Upper lobe of left lung (tissue), 6 donors: ENCODE data around the gene SND1. TPM values are rescaled to one million over a fixed set of nuclear protein-coding genes. Genes with fewer than 3 reads are reported as not detected.

Experiments used
- ATAC-seq, 2 donors: fragments of 200-7000 bp; cut with Tn5 transposase; one replicate each; pipeline ENCODE4 v1.9.1; 2022; ENCODE audit warnings: mild to moderate bottlenecking in 2 of 2, moderate library complexity in 2 of 2; ENCODE audit not compliant: low FRiP score in 2 of 2
- DNase-seq, 2 donors: peaks; one replicate each; pipeline ENCODE4 v3.0.0-alpha.2; 2019 to 2020
- H3K27ac ChIP-seq, 4 donors: fragments of 200-600 bp; sonication (generic); one replicate each; pipeline ENCODE4 v1.5.1; 2016 to 2019
- H3K27me3 ChIP-seq, 4 donors: fragments of 200-600 bp; sonication (generic); one replicate each; pipeline ENCODE4 v1.5.1; 2017 to 2019
- H3K36me3 ChIP-seq, 4 donors: fragments of 200-600 bp; sonication (generic); one replicate each; pipeline ENCODE4 v1.5.1; 2016 to 2019
- H3K4me1 ChIP-seq, 4 donors: fragments of 200-600 bp; sonication (generic); one replicate each; pipeline ENCODE4 v1.5.1; 2018 to 2019
- H3K4me3 ChIP-seq, 4 donors: fragments of 200-600 bp; sonication (generic); one replicate each; pipeline ENCODE4 v1.5.1; 2017 to 2019; ENCODE audit warnings: mild to moderate bottlenecking in 2 of 4, moderate library complexity in 1 of 4
- H3K9me3 ChIP-seq, 4 donors: fragments of 200-600 bp; sonication (generic); one replicate each; pipeline ENCODE4 v1.5.1; 2018 to 2019
- EP300 ChIP-seq, 4 donors: sonication (generic); formaldehyde crosslinking; IDR thresholded peaks; one replicate each; pipeline ENCODE4 v1.5.1; 2017; ENCODE audit warnings: antibody characterized with exemption in 4 of 4, control low read depth in 2 of 4
- POLR2A ChIP-seq, 4 donors: fragments of 450-650 bp; IDR thresholded peaks; one replicate each; pipeline ENCODE4 v1.5.1; 2016 to 2017; ENCODE audit warnings: antibody characterized with exemption in 4 of 4, mild to moderate bottlenecking in 2 of 4
- POLR2AphosphoS5 ChIP-seq, 2 donors: sonication (generic); formaldehyde crosslinking; IDR thresholded peaks; one replicate each; pipeline ENCODE4 v1.5.1; 2017; ENCODE audit warnings: antibody characterized with exemption in 2 of 2
- whole genome bisulfite sequencing, 2 donors: methylation state at CpG; one replicate each; pipeline ENCODE4 v1.1.5; 2017 to 2018; 5-methylcytosine and 5-hydroxymethylcytosine counted together
- total RNA-seq, 6 donors: library from RNA; depleted of rRNA in 4 of 6; stranded (reverse); fragments of >200 nt in 4 of 6; gene quantifications; one replicate each; pipeline versions ENCODE4 v1.1.0 to v1.2.1, GENCODE V29; 2016 to 2021
- TF ChIP-seq, protein P1 (sequence below), 6 experiments: fragments of 450-650 bp in 4 of 6; fragments of 200-600 bp in 2 of 6; sonication (generic) in 2 of 6; IDR thresholded peaks; one replicate each; pipeline ENCODE4 v1.5.1; 2016 to 2019; ENCODE audit warnings: antibody characterized with exemption in 6 of 6
- donor health status: DM: no; HTN: no; CAD: no; lungs with moderate emphysema.
- donor health status: DM: no; HTN: yes; CAD: no; lungs with severe emphysema.

The SND1 gene
- total RNA-seq, 6 donors from 2014 or later: 107 to 167 (median 121) TPM

DNA sequence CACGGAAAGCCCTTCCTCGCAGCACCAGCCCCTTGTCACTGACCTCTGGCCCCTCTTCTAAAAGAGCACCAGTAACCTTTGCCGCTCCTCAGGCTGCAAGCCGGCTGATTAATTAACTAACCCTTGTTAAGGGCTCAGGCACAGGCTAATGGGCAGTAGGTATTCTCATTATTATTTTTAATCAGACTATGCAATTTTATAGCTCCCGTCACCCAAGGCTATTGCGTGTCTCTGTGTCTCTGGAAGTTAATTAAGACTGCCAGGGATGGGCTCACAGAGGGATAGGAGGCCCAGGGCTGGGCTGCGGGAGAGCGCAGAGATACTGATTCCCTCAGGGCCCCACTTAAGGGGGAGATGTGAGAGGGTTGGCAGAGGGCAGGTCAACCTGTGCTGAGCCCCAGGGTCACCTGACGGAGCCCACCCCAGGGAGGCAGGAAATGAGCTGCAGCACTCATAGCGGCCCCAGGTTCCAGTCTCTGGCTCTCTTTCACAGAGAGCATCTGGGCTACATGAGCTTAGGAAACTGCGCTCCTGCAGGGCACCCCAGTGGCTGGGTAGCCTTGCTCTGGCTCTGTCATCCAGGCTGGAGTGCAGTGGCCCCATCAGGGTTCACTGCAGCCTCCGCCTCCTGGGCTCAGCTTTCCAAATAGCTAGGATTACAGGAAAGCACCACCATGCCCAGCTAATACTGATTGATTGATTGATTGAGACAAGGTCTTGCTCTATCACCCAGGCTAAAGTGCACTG is 471.5 kb downstream of the SND1 start:
- no peak for TF ChIP-seq POLR2AphosphoS5 (IDR thresholded peaks at IDR 0.05)
- TF ChIP-seq, protein P1, sequence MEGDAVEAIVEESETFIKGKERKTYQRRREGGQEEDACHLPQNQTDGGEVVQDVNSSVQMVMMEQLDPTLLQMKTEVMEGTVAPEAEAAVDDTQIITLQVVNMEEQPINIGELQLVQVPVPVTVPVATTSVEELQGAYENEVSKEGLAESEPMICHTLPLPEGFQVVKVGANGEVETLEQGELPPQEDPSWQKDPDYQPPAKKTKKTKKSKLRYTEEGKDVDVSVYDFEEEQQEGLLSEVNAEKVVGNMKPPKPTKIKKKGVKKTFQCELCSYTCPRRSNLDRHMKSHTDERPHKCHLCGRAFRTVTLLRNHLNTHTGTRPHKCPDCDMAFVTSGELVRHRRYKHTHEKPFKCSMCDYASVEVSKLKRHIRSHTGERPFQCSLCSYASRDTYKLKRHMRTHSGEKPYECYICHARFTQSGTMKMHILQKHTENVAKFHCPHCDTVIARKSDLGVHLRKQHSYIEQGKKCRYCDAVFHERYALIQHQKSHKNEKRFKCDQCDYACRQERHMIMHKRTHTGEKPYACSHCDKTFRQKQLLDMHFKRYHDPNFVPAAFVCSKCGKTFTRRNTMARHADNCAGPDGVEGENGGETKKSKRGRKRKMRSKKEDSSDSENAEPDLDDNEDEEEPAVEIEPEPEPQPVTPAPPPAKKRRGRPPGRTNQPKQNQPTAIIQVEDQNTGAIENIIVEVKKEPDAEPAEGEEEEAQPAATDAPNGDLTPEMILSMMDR (IDR thresholded peaks at IDR 0.05): no peak
- no peak for TF ChIP-seq EP300 (IDR thresholded peaks at IDR 0.05)
- TF ChIP-seq POLR2A (IDR thresholded peaks at IDR 0.05): no peak
- Histone ChIP-seq H3K27ac (no peak overlapping the region), H3K4me3 (no peak overlapping the region), H3K36me3 (no peaks in the 10 kb centered on the region), H3K4me1 (peaks cover 0 to 3% (median 0%) of the 10 kb centered on the region in 4 donors), H3K9me3 (no peaks in the 10 kb centered on the region), H3K27me3 (no peaks in the 10 kb centered on the region)
- no peak for DNase-seq
- no peak for ATAC-seq
- 83 to 87% methylated on average over 10 of the region's 12 CpGs for WGBS, 2 donors

DNA sequence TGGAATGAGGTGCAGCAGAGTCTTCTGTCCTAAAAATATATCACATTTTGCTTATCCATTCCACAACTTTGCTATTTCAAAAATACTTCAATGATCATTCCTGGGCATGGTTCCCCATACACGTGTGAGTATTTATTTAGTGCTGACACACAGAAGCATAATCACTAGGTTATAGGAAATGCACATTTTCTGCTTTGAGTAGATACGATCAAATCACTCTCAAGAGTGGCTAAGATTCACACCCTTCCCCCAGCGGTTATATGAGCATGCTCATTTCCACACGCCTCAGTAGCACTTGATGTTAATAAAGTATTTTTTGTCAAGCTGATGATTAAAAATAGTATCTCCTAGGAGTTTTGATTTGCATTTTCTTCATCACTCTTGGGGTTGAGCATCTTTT is 472.8 kb downstream of the SND1 start:
- ATAC-seq: no peak
- TF ChIP-seq EP300 (IDR thresholded peaks at IDR 0.05) (no peak), POLR2AphosphoS5 (IDR thresholded peaks at IDR 0.05) (no peak), POLR2A (IDR thresholded peaks at IDR 0.05) (no peak)
- TF ChIP-seq, protein P1 (IDR thresholded peaks at IDR 0.05): no peak
- WGBS, 2 donors: 40 to 42% methylated on average over 4 of the region's 4 CpGs

DNA sequence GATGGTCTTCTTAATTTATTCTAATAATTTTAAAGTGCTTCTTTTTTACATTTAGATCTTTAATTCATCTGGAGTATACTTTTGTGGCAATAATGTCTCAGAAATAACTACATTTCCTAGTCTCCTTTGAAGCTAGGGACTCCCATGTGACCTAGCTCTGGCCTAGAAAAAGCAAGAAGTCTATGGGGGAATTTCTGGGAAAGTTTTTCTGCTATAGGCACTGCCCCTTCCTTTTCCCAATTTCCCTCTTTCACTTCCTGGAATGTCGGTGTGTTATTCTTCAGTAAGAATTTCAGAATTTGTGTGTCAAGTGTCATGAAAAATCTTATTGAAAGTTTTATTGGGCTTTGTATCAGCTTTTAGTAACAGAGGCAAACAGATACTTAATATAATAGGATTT is 473.8 kb downstream of the SND1 start:
- DNase-seq (no peak), ATAC-seq (no peak)
- WGBS, 2 donors: 21 to 47% methylated on average over 1 of the region's 1 CpG
- TF ChIP-seq POLR2A (IDR thresholded peaks at IDR 0.05) (no peak), POLR2AphosphoS5 (IDR thresholded peaks at IDR 0.05) (no peak), EP300 (IDR thresholded peaks at IDR 0.05) (no peak)
- Histone ChIP-seq H3K27me3 (no peaks in the 10 kb centered on the region), H3K9me3 (no peaks in the 10 kb centered on the region), H3K4me1 (peaks cover 0 to 3% (median 0%) of the 10 kb centered on the region in 4 donors), H3K27ac (no peak overlapping the region), H3K36me3 (no peaks in the 10 kb centered on the region), H3K4me3 (no peak overlapping the region)

More for the DNA sequence above, 472.8 kb downstream of the SND1 start:
- Histone ChIP-seq H3K27me3 (no peaks in the 10 kb centered on the region), H3K36me3 (no peaks in the 10 kb centered on the region), H3K9me3 (no peaks in the 10 kb centered on the region), H3K27ac (no peak overlapping the region), H3K4me1 (peaks cover 0 to 3% (median 0%) of the 10 kb centered on the region in 4 donors), H3K4me3 (no peak overlapping the region)
- DNase-seq: no peak

DNA sequence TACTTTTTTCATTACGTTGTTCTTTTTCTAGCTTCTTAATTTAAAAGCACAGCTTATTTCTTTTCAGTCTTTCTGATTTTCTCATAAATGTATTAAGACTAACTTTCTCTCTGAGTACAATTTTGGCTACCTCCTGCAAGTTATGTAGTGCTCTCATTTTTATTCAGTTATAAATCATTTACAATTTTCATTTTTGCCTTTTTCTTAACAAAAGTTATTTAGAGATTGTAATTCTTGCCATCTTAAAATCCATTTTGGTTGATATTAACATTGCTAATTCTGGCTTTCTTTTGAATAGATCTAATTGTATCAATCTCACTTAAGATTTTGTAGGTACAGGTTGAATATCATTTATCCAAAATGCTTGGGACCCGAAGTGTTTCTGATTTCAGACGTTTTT is 476.4 kb downstream of the SND1 start:
- TF ChIP-seq EP300 (IDR thresholded peaks at IDR 0.05) (no peak), POLR2A (IDR thresholded peaks at IDR 0.05) (no peak), POLR2AphosphoS5 (IDR thresholded peaks at IDR 0.05) (no peak)
- TF ChIP-seq, protein P1 (IDR thresholded peaks at IDR 0.05): no peak
- WGBS, 2 donors: 82 to 86% methylated on average over 3 of the region's 3 CpGs
- Histone ChIP-seq H3K4me3 (no peak overlapping the region), H3K36me3 (no peaks in the 10 kb centered on the region), H3K27ac (no peak overlapping the region), H3K4me1 (no peaks in the 10 kb centered on the region), H3K9me3 (no peaks in the 10 kb centered on the region), H3K27me3 (no peaks in the 10 kb centered on the region)
- no peak for DNase-seq
- no peak for ATAC-seq

DNA sequence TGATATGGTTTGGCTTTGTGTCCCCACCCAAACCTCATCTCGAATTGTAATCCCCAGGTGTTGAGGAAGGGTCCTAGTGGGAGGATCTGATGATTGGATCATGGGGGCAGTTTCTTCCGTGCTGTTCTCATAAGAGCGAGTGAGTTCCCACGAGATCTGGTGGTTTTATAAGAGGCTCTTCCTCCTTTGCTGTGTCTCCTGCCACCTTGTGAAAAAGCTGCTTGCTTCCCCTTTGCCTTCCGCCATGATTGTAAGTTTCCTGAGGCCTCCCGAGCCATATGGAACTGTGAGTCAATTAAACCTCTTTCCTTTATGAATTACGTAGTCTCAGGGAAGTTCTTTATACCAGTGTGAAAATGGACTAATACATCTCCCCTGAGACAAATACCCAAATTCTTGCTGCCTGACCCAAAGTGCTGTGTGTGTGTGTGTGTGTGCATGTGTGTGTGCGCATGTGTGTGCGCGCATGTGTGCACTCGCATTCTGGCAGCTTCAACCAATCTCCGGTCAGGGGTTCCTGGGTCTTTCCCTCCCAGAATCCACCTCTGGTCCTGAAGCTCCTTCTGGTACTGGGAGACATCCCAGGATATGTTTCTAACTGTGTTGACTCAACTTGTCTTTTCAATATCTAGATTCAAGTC is 477.4 kb downstream of the SND1 start:
- Histone ChIP-seq H3K27ac (no peak overlapping the region), H3K36me3 (no peaks in the 10 kb centered on the region), H3K27me3 (peaks cover 0 to under 1% (median 0%) of the 10 kb centered on the region in 4 donors), H3K4me1 (peaks cover 0 to 3% (median 0%) of the 10 kb centered on the region in 4 donors), H3K4me3 (no peak overlapping the region), H3K9me3 (no peaks in the 10 kb centered on the region)
- DNase-seq (no peak), ATAC-seq (no peak)
- TF ChIP-seq, protein P1 (IDR thresholded peaks at IDR 0.05): no peak
- TF ChIP-seq POLR2A (IDR thresholded peaks at IDR 0.05) (no peak), EP300 (IDR thresholded peaks at IDR 0.05) (no peak), POLR2AphosphoS5 (IDR thresholded peaks at IDR 0.05) (no peak)
- WGBS, 2 donors: 72 to 77% methylated on average over 11 to 12 of the region's 12 CpGs
